ENCODE data around the gene CCDC102A. TPM values are rescaled to one million over a fixed set of nuclear protein-coding genes. Genes with fewer than 3 reads are reported as not detected.

Gene CCDC102A
- polyA plus RNA-seq, 3 donors, result not detected

- Mint-ChIP-seq H3K27me3 (ENCODE audit: low read depth in 3 of 3) (peaks cover 39 to 54% (median 45%) of the 10 kb centered on the region in 3 donors), H3K27ac (no peak overlapping the region), H3K36me3 (peaks cover 3 to 7% of the 10 kb centered on the region in 2 donors), H3K9me3 (peaks cover 0 to 3% (median 0%) of the 10 kb centered on the region in 7 donors), H3K4me3 (no peak overlapping the region), H3K4me1 (peaks cover 43% of the 10 kb centered on the region)
- Histone ChIP-seq H3K27me3 (ENCODE audit: control insufficient read depth in 2 of 2, insufficient read depth in 2 of 2, low read length in 2 of 2) (peaks cover 0 to 18% of the 10 kb centered on the region in 2 donors), H2AFZ (ENCODE audit: insufficient read depth, low read depth, low read length, poor library complexity, severe bottlenecking) (no peak overlapping the region), H3K9ac (ENCODE audit: insufficient read depth, low read length, poor library complexity, severe bottlenecking) (no peak overlapping the region), H4K20me1 (ENCODE audit: insufficient read depth, low read length) (peaks cover 3% of the 10 kb centered on the region), H3K36me3 (replicated peaks in 1 of 2; ENCODE audit: control insufficient read depth in 1 of 2, insufficient read depth in 2 of 2, low read length in 2 of 2) (no peaks in the 10 kb centered on the region), H3K79me2 (ENCODE audit: insufficient read depth, low read length) (no peaks in the 10 kb centered on the region), H3K4me1 (ENCODE audit: control insufficient read depth in 1 of 2, insufficient read depth in 2 of 2, low read length in 2 of 2) (peaks cover 29 to 46% of the 10 kb centered on the region in 2 donors), H3K4me3 (replicated peaks in 1 of 3; ENCODE audit: low read depth in 2 of 3, low read length in 3 of 3) (no peak overlapping the region), H3K27ac (ENCODE audit: low read depth in 1 of 2, low read length in 2 of 2) (no peak overlapping the region), H3K4me2 (replicated peaks; ENCODE audit: extremely low read depth, low read length, poor library complexity, severe bottlenecking) (no peak overlapping the region), H3K9me3 (replicated peaks in 1 of 2; ENCODE audit: control insufficient read depth in 1 of 2, insufficient read depth in 1 of 2, low read length in 2 of 2) (no peaks in the 10 kb centered on the region)
- intact Hi-C loops (cut with micrococcal nuclease), result no loop called here
- WGBS (ENCODE audit: insufficient coverage), result 92% methylated on average over 18 of the region's 18 CpGs
- no peak for DNase-seq
- no peak for TF ChIP-seq CTCF (IDR thresholded peaks at IDR 0.05)
Observed at GRCh38 chr16:57525761-57526160, 10.6 kb downstream of the CCDC102A start.

- H3K27me3 Mint-ChIP-seq (ENCODE audit: low read depth in 3 of 3), result peaks cover 30 to 41% (median 32%) of the 10 kb centered on the region in 3 donors
- H2AFZ ChIP-seq (ENCODE audit: insufficient read depth, low read depth, low read length, poor library complexity, severe bottlenecking), result no peak overlapping the region
Observed at GRCh38 chr16:57522960-57523359, 13.4 kb downstream of the CCDC102A start.

More at GRCh38 chr16:57522960-57523359, 13.4 kb downstream of the CCDC102A start:
- Histone ChIP-seq H3K9me3 (replicated peaks in 1 of 2; ENCODE audit: control insufficient read depth in 1 of 2, insufficient read depth in 1 of 2, low read length in 2 of 2) (no peaks in the 10 kb centered on the region), H3K27ac (ENCODE audit: low read depth in 1 of 2, low read length in 2 of 2) (no peak overlapping the region), H4K20me1 (ENCODE audit: insufficient read depth, low read length) (no peaks in the 10 kb centered on the region), H3K36me3 (replicated peaks in 1 of 2; ENCODE audit: control insufficient read depth in 1 of 2, insufficient read depth in 2 of 2, low read length in 2 of 2) (no peaks in the 10 kb centered on the region), H3K4me2 (replicated peaks; ENCODE audit: extremely low read depth, low read length, poor library complexity, severe bottlenecking) (no peak overlapping the region), H3K9ac (ENCODE audit: insufficient read depth, low read length, poor library complexity, severe bottlenecking) (no peak overlapping the region), H3K4me3 (replicated peaks in 1 of 3; ENCODE audit: low read depth in 2 of 3, low read length in 3 of 3) (no peak overlapping the region), H3K79me2 (ENCODE audit: insufficient read depth, low read length) (no peaks in the 10 kb centered on the region), H3K27me3 (ENCODE audit: control insufficient read depth in 2 of 2, insufficient read depth in 2 of 2, low read length in 2 of 2) (peaks cover 0 to 4% of the 10 kb centered on the region in 2 donors), H3K4me1 (ENCODE audit: control insufficient read depth in 1 of 2, insufficient read depth in 2 of 2, low read length in 2 of 2) (peaks cover 11 to 19% of the 10 kb centered on the region in 2 donors)
- Mint-ChIP-seq H3K4me1 (peaks cover 23% of the 10 kb centered on the region), H3K9me3 (peaks cover 0 to 2% (median 0%) of the 10 kb centered on the region in 7 donors), H3K36me3 (peaks cover 0 to 3% of the 10 kb centered on the region in 2 donors), H3K27ac (no peak overlapping the region), H3K4me3 (peak overlapping the region in 1 of 2 donors; percentile 80)
- intact Hi-C loops (cut with micrococcal nuclease), result no loop called here
- TF ChIP-seq CTCF (IDR thresholded peaks at IDR 0.05), result no peak
- WGBS (ENCODE audit: insufficient coverage), result 100% methylated on average over 2 of the region's 8 CpGs
- no peak for DNase-seq
